SU-DHL-6 (cell line): ENCODE data around the gene PRKN.

ENCODE experiments used
- H2AFZ ChIP-seq: fragments of 200-600 bp; sonication (generic); 2 replicates; pipeline ENCODE4 v1.6.1; 2014; ENCODE audit warnings: low read depth, mild to moderate bottlenecking, moderate library complexity, mixed read lengths, antibody characterized with exemption, low read length; ENCODE audit not compliant: severe bottlenecking
- H3F3A ChIP-seq: fragments of 200-600 bp; shearing (Covaris generic); 2 replicates; pipeline ENCODE4 v1.6.0; 2016; ENCODE audit warnings: antibody characterized with exemption, mild to moderate bottlenecking; ENCODE audit not compliant: insufficient read depth
- H3K27ac ChIP-seq: fragments of 200-600 bp; sonication (generic); 2 replicates; pipeline ENCODE4 v1.5.1; 2016; ENCODE audit warnings: low read depth, mild to moderate bottlenecking, low read length, moderate library complexity, mixed read lengths
- H3K27me3 ChIP-seq: fragments of 200-600 bp; sonication (generic), shearing (Covaris generic); 2 replicates; pipeline ENCODE4 v1.6.0; 2014; ENCODE audit warnings: mild to moderate bottlenecking, low read length
- H3K36me3 ChIP-seq: fragments of 200-600 bp; sonication (generic); 2 replicates; pipeline ENCODE4 v1.6.1; 2014; ENCODE audit warnings: mild to moderate bottlenecking, low read length, mixed read lengths
- H3K4me2 ChIP-seq: fragments of 300-600, 200-600 bp; shearing (Covaris generic), sonication (generic); 2 replicates; pipeline ENCODE4 v1.6.0; 2014; ENCODE audit warnings: low read length, low read depth, mild to moderate bottlenecking; ENCODE audit not compliant: poor library complexity, severe bottlenecking
- H3K4me3 ChIP-seq: fragments of 200-600 bp; sonication (generic); 2 replicates; pipeline ENCODE4 v1.5.1; 2014; ENCODE audit warnings: antibody characterized with exemption, low read length, mild to moderate bottlenecking, mixed read lengths; ENCODE audit not compliant: insufficient read depth, poor library complexity, severe bottlenecking
- H3K79me2 ChIP-seq: fragments of 200-600 bp; sonication (generic); 2 replicates; pipeline ENCODE4 v1.6.1; 2014; ENCODE audit warnings: mild to moderate bottlenecking, low read length, moderate library complexity; ENCODE audit not compliant: insufficient read depth
- H3K9ac ChIP-seq: fragments of 200-600 bp; sonication (generic); 2 replicates; pipeline ENCODE4 v1.7.0; 2014; ENCODE audit warnings: mild to moderate bottlenecking, low read length
- H3K9me2 ChIP-seq: fragments of 200-600 bp; sonication (generic); replicated peaks from 2 replicates; pipeline ENCODE4 v1.6.1; 2014; ENCODE audit warnings: low read length; ENCODE audit not compliant: insufficient read depth
- H3K9me3 ChIP-seq: fragments of 200-600 bp; sonication (generic); 2 replicates; pipeline ENCODE4 v1.6.1; 2014; ENCODE audit warnings: low read length, mixed read lengths; ENCODE audit not compliant: insufficient read depth
- H4K20me1 ChIP-seq: fragments of 200-600 bp; sonication (generic); 2 replicates; pipeline ENCODE4 v1.6.1; 2014; ENCODE audit warnings: low read depth, mild to moderate bottlenecking, antibody characterized with exemption, low read length, moderate library complexity, mixed read lengths
- CTCF ChIP-seq: fragments of 200-600 bp; sonication (generic); IDR thresholded peaks from one replicate; pipeline ENCODE4 v1.5.1; 2017; ENCODE audit warnings: antibody characterized with exemption, mild to moderate bottlenecking, low read length, moderate library complexity; ENCODE audit not compliant: insufficient read depth, poor library complexity, severe bottlenecking
- EZH2phosphoT487 ChIP-seq: fragments of 200-600 bp; sonication (generic), shearing (Covaris generic); conservative IDR thresholded peaks from 2 replicates; pipeline ENCODE4 v1.6.1; 2018; ENCODE audit warnings: mild to moderate bottlenecking, antibody characterized with exemption, low read length, moderate library complexity, mixed read lengths

PRKN gene

GRCh38 chr6:161747506-161747905, 980.1 kb downstream of the PRKN start:
- Histone ChIP-seq H3K9ac (no peak overlapping the region), H3K79me2 (no peaks in the 10 kb centered on the region), H3K36me3 (no peaks in the 10 kb centered on the region), H3K27me3 (no peaks in the 10 kb centered on the region), H3K4me3 (no peak overlapping the region), H2AFZ (no peak overlapping the region), H3K9me3 (no peaks in the 10 kb centered on the region), H4K20me1 (no peaks in the 10 kb centered on the region), H3F3A (no peaks in the 10 kb centered on the region), H3K27ac (no peak overlapping the region), H3K9me2 (no peaks in the 10 kb centered on the region), H3K4me2 (no peak overlapping the region)
- no peak for TF ChIP-seq CTCF
- TF ChIP-seq EZH2phosphoT487, result no peak

GRCh38 chr6:161745594-161746141, 981.9 kb downstream of the PRKN start:
- Histone ChIP-seq H2AFZ (no peak overlapping the region), H3K27ac (no peak overlapping the region), H3K9me3 (no peaks in the 10 kb centered on the region), H3K27me3 (no peaks in the 10 kb centered on the region), H3K79me2 (no peaks in the 10 kb centered on the region), H3K4me2 (no peak overlapping the region), H3K36me3 (no peaks in the 10 kb centered on the region), H3K4me3 (no peak overlapping the region), H3K9me2 (no peaks in the 10 kb centered on the region), H3F3A (no peaks in the 10 kb centered on the region), H3K9ac (no peak overlapping the region), H4K20me1 (no peaks in the 10 kb centered on the region)
- TF ChIP-seq CTCF (no peak), EZH2phosphoT487 (no peak)

GRCh38 chr6:161745128-161745527, 982.4 kb downstream of the PRKN start:
- no peaks in the 10 kb centered on the region for H3K27me3 ChIP-seq
- H3F3A ChIP-seq, result no peaks in the 10 kb centered on the region
- no peak overlapping the region for H3K9ac ChIP-seq
- no peaks in the 10 kb centered on the region for H4K20me1 ChIP-seq
- H3K79me2 ChIP-seq, result no peaks in the 10 kb centered on the region
- no peak overlapping the region for H3K27ac ChIP-seq
- no peak overlapping the region for H3K4me2 ChIP-seq
- H3K9me2 ChIP-seq, result no peaks in the 10 kb centered on the region
- H3K4me3 ChIP-seq, result no peak overlapping the region
- no peak for TF ChIP-seq CTCF
- no peak for TF ChIP-seq EZH2phosphoT487
- H3K36me3 ChIP-seq, result no peaks in the 10 kb centered on the region
- H3K9me3 ChIP-seq, result no peaks in the 10 kb centered on the region
- no peak overlapping the region for H2AFZ ChIP-seq
